Duodenal mucosa (tissue), 2 donors: ENCODE results near the gene ZBTB8B.

Experiments
- H3K27ac ChIP-seq: one replicate; pipeline ENCODE4 v1.7.0; 2013; ENCODE audit warnings: low read depth, low read length
- H3K27me3 ChIP-seq, 2 donors: one replicate each; pipeline ENCODE4 v1.7.0; 2013; ENCODE audit warnings: low read length in 2 of 2, control low read depth in 1 of 2; ENCODE audit not compliant: insufficient read depth in 2 of 2, control insufficient read depth in 1 of 2
- H3K36me3 ChIP-seq, 2 donors: one replicate each; pipeline ENCODE4 v1.7.0; 2013; ENCODE audit warnings: low read length in 2 of 2, control low read depth in 1 of 2; ENCODE audit not compliant: insufficient read depth in 2 of 2, control insufficient read depth in 1 of 2
- H3K4me1 ChIP-seq, 2 donors: one replicate each; pipeline ENCODE4 v1.7.0; 2013; ENCODE audit warnings: low read length in 2 of 2, control low read depth in 1 of 2; ENCODE audit not compliant: insufficient read depth in 2 of 2, control insufficient read depth in 1 of 2
- H3K4me3 ChIP-seq, 2 donors: one replicate each; pipeline ENCODE4 v1.7.0; 2013; ENCODE audit warnings: low read length in 2 of 2, low read depth in 1 of 2
- H3K9ac ChIP-seq, 2 donors: one replicate each; pipeline ENCODE4 v1.7.0; 2013; ENCODE audit warnings: low read length in 2 of 2, low read depth in 1 of 2
- H3K9me3 ChIP-seq, 2 donors: one replicate each; pipeline ENCODE4 v1.7.0; 2013; ENCODE audit warnings: low read length in 2 of 2, control low read depth in 1 of 2; ENCODE audit not compliant: control insufficient read depth in 1 of 2

ZBTB8B gene

DNA sequence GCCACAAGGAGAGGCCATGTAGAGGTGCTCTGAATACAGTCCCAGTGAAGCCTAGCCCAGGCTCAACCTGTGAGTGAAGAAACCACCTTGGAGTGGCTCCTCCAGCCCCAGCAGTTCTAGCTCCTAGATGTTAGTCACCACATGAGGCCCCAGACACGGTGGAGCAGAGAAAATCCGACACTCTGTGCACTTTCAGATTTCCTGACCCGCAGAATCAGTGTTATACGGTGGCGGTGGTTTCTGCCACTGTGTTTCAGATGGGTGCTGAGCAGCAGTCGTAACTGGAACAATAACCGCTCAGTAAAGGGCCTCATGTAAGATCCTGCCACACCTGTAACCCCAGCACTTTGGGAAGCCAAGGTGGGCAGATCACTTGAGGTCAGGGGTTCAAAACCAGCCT is 38.3 kb downstream of the ZBTB8B start:
- H3K27ac ChIP-seq: no peak overlapping the region
- no peaks in the 10 kb centered on the region for H3K27me3 ChIP-seq
- H3K4me3 ChIP-seq: no peak overlapping the region
- no peak overlapping the region for H3K9ac ChIP-seq
- H3K9me3 ChIP-seq: no peaks in the 10 kb centered on the region
- peaks cover 0 to 3% of the 10 kb centered on the region in 2 donors for H3K4me1 ChIP-seq
- H3K36me3 ChIP-seq: no peaks in the 10 kb centered on the region

DNA sequence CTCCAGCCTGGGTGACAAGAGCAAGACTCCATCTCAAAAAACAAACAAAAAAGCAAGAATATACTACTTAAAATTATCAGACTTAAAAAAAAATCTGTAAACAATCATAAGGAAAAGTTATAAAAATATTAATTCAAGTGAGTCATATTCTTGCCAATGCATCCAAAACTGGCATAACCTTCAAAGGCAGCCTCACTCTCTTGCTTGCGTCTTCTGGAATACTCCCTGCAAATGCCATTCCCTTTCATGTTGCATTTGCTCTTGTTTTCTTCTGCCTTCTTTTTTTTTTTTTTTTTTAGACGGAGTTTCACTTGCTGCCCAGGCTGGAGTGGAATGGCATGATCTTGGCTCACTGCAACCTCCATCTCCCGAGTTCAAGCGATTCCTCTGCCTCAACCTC is 42.1 kb downstream of the ZBTB8B start:
- Histone ChIP-seq H3K27me3 (peaks cover 0 to 3% of the 10 kb centered on the region in 2 donors), H3K9ac (no peak overlapping the region), H3K36me3 (no peaks in the 10 kb centered on the region), H3K4me3 (no peak overlapping the region), H3K27ac (no peak overlapping the region), H3K9me3 (no peaks in the 10 kb centered on the region), H3K4me1 (no peaks in the 10 kb centered on the region)

GRCh38 chr1:32508761-32509160 is 43.9 kb downstream of the ZBTB8B start:
- Histone ChIP-seq H3K36me3 (no peaks in the 10 kb centered on the region), H3K4me3 (no peak overlapping the region), H3K9me3 (no peaks in the 10 kb centered on the region), H3K27ac (no peak overlapping the region), H3K9ac (no peak overlapping the region), H3K4me1 (no peaks in the 10 kb centered on the region), H3K27me3 (peaks cover 0 to 3% of the 10 kb centered on the region in 2 donors)

DNA sequence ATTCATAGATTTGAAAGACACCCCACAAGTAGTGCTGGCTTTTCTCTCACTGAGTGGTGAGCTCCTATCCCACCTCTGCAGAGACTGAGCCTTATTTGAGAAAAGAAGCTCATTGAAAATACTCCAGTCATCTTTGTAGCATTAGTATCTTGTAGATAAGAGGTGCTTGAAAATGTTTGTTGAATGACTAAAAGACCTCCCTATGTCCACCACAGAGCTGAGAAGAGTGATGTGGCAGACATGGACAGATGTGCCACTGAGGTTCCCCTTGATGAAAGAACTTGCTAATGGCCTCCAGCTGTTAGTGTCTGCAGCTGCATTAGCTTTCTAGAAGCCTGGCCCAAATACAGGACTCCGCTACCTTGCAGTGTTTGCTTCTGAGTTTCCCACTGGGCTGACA is 45.1 kb downstream of the ZBTB8B start:
- H3K27ac ChIP-seq: no peak overlapping the region

More for the DNA sequence above, 45.1 kb downstream of the ZBTB8B start:
- Histone ChIP-seq H3K4me3 (no peak overlapping the region), H3K9me3 (no peaks in the 10 kb centered on the region), H3K9ac (no peak overlapping the region), H3K27me3 (peaks cover 0 to 3% of the 10 kb centered on the region in 2 donors), H3K36me3 (no peaks in the 10 kb centered on the region), H3K4me1 (no peaks in the 10 kb centered on the region)
